HG03378 (cell line): ENCODE data around the gene GSE1.

Experiments used
- ATAC-seq: cut with Tn5 transposase; IDR thresholded peaks from one replicate; pipeline ENCODE4 v1.9.1; 2021; ENCODE audit warnings: mild to moderate bottlenecking, moderate library complexity; ENCODE audit not compliant: unreplicated experiment

GSE1 gene

DNA sequence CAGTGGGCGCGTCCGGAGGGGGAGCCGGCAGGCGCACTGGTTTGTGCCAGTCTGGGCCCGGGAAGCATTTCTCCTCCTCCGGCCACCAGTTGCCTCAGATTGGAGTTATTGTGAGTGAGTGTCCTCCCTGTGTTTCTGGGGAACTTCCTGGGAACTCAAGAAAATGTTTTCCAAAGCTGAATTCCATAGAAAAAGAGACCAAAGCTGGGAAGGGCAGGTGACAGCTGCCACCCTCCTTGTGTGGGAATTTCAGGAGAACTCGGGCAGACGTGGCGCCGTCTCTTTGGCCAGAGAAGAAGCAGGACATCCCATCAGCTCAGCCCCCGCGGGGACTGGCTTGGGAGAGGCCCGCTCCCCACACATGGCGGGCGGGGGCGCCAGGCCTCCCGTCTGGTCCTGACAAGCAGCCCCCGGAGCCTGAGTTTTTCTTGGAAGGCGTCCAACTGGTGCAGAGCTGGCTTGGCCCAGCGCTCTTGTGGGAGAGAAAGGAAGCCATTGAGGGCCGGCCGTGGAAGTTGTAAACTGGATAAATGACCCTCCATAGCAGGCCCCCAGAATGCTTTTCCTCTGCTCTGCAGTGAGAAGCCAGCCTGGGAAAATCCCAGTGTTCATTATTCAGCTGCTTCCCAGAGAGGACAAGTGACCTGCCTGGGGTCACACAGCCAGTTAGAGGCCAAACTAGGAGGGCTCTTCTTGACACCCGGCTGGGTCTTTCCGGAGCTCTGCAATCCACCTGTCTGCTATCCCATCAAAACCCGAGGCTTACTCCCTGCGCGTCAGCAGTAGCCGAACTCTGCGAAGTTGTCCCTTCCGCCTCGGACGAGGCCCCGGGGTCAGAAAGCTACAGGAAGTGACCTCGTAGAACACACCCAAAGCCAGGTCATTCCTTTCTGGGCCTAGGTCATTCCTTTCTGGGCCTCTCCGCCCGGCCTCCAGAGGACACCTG lies 39.2 kb upstream of the GSE1 start:
- ATAC-seq: no peak

DNA sequence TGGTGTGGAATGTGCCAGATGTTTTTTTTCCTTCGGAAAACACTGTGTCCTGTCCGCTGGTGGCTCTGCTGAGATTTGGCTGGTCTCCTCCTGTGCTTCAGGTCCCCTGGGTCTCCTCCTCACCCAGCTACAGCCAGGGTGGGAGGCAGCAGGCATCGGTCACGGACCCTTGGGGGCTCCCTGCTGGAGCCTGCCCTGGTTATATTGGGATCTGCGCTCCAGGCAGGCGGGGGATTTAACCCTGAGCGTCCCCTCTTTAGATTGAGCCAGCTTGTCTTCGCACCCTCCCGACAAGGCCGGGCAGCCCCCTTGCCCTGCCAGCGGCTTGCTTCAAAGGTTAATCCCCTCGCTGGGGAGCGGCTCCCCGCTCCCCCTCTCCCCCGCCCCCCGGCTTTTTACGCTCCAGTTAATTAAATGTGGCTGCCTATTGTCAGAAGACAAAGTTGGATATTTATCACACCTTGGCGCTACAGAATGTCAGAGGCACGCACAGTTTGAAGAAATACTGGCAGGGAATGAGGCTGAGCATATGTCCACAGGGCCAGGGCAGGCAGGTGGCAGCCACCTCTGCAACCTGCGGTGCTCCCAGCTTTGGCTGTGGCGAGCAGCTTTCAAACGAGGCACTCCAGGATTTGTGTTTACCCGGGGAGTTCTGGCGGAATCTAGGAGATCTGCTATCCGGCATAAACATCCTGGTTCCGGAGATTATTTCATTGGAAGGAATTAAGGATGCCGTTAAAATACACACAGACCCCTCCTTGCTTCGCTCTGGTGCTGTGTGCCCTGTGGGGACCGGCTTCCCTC lies 38.2 kb upstream of the GSE1 start:
- no peak for ATAC-seq

DNA sequence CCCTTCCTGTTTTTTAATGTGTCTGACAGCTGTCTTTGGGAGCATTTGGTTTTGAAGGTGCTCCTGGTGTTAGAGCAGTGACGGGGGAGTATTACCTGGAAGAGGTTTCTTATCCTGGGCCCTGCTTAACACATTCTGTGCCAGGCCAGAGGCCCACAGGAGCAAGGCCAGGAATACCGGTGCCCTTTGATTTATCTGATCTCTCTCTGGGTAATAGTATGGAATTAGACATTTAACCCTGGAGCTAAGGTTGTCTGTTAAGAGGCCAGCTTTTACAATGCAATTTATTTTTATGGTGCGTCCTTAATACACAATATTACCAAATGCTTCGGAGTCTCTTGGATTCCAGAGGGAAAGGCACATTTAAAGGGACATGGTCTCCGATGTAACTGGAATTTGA lies 37.2 kb upstream of the GSE1 start:
- no peak for ATAC-seq

DNA sequence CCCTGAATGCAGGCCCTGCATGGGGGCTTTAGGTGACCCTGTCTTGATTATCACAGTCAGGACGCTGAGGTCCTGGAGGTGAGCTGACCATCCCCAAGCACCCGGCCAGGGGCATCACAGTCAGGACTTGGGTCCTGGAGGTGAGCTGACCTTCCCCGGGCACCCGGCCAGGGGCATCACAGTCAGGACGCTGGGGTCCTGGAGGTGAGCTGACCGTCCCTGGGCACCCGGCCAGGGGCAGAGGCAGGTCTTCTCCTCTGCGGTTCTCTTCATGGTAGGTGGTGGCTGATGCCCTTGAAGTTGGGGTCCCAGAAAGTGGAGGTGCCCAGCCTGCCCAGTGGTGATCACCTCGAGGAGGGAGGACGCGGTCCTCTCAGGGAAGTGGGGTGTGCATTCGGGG lies 36.2 kb upstream of the GSE1 start:
- ATAC-seq: no peak

DNA sequence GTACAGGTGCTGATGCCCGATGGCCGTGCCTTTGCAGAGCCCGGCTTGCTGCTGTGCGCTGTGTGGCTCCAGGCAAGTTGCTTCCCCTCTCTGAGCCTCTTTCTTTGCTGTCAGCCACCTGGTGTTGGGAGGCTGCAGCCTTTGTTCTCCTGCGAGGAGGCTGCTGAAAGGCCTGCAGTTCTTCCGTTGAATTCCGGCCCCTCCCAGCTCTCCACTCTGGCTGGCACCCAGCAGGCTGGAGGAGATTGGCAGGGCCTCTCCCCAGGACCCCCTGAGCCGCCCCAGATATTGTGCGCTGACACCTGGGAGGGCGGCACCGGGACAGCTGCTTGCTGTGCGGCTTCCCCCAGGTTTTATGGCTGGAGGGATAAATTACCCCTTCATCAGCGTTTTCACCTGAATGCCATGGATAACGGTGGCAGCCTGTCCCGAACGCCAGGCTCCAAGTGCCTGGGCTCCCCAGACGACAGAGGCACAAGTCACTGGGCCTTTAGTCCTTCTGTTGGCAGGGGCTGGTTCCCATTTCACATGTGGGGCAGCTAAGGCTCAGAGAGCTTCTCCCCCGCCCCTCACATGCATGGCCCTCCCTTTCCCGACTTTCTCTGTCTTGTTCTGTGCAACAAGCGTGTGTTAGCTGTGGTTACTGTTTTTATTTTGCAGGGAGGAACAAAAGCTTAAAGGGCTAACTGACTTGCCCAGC lies 35.1 kb upstream of the GSE1 start:
- no peak for ATAC-seq

DNA sequence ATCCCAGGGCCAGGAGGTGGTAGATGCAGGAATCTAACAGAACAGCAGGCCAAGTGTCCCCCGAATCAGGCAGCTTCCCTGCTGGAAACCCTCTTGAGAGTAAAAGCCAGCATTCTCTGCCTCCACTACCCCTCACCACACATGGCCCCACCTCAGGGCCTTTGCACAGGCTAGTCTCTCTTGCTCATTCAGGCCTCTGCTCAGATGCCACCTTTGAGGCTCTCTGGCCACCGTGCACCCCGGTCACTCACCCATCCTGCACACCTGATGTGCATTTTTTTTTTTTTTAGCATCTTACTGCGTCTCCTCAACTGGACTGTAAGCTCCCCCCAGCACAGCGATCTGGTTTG lies 34.5 kb upstream of the GSE1 start:
- no peak for ATAC-seq

DNA sequence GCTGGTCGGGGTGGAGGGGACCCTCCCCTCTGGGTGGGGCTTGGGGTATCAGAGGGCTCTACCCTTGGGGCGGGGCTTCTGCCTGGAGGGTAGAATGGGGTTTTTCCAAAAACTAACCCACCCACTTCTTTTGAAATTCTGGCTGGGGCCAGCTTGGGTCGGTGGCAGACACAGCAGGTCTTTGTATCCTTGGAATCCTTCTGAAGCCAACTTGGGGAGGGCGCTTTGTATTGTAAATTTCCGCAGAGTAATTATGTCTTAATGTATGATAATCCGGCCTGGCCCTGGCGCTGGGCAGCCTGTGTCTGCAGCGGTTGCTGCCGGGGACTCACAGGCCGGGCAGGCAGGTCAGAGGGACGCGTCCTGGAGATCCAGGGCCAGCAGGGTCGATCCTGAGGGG lies 33.9 kb upstream of the GSE1 start:
- ATAC-seq: no peak

DNA sequence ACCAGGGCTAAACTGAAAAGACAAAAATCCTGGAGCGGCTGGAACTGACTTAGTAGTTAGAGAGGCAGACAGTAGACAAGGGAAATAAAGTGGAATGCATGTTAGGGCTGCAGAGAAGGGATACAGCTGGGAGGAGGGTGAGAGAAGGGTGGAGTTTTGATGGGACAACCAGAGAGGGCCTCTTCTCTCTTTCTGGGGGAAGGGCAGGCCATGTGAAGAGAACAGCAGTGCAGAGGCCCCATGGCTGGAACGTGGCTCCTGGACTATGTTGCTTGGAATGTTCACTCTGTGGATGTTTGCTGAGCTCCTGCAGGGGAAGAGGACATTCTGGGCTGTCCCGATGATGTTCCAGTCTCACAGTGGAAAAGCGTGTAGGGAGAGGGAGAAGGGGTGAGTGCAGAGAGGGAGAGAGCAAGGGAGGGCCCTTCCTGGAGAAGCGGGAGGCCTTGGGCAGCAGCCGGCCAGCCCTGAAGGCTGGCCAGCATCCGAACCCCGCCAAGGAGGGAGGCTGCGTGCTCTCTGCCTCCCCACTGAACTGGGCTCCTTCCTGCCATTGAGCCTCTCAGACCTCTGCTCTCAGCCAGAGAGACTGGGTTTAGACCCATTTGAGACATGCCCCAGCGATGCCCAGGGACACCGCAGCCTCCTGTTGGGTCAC lies 33.1 kb upstream of the GSE1 start:
- ATAC-seq: no peak

DNA sequence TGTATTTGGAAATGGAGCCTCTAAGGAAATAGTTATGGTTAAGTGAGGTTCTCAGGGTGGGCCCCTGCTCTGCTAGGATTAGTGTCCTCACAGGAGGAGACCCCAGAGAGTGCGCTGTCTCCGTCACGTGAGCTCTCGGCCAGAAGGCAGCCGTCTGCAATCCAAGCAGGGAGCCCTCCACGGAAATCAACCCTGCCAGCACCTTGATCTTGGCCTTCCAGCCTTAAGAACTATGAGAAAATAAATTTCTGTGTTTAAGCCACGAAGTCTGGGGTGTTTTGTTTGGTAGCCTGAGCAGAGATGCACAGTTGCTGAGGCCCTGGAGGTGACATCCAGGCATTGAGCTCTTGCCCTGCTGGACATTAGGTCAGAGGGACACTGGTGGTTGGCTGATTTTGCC lies 32.4 kb upstream of the GSE1 start:
- ATAC-seq: no peak

DNA sequence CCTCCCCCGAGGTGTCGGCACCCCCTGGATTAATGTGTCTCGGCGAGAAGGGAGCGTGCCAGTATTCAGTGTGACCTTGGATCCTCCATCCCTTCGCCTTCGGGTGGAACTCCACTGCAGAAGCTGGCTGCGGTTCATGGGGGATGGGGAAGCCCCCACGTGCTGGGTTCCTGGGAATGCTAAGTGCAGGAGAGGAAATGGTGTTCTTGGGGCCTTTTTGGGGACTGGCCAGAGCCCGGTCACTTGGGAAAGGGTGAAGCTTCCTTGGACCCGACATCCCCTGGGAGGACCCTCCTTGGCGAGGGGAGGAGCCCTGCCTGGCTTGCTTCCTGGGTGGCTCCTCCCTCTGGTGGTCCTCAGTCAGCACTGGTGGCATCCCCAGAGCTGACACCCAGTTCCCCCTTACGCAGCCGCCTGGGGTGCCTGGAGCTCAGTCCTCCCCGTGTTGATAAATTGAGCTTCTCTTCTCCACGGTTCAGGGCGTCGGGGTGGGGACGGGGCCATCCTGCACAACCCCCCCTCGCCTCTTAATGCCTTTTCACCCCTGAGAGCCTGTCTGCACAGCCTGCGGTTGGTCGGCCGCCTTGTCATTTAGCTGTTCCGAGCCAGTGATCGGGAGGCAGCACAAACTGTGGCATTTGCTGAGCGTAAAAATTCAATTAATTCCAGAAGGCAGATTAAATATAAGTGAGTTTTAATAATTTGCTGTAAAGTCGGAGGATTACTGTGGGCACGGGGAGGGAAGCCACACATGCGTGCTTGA lies 30.7 kb upstream of the GSE1 start:
- ATAC-seq: no peak

DNA sequence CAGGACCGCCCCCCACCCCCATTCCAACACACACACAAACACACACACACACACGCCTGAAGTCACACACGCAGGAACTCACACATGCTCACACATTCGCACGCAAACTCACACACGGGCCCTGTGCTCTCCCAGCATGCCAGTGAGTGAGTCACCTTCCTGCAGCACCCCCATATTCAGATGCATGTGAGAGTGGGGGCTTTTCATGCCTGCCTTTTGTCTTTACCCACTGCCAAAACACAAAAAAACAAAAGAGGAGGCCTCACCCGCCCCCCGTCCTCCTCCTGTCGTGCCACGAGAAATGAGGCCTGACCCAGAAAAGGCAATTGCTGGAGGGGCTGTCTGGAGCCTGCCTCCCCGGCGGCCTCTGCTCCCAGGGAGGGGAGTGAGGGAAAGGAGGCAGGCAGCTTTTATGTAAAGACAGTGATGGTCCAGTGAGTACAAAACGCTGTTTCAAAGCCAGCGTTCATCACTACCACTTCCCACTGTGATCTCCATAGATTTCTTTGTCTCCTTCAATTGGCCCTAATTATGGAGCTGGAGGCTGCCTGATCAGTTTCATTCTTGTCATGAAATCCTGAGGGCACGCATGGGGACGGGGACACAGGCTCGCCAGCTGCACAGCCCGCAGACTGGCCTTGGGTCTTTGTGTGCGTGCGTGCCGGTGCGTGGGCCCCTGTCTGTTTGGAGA lies 29.5 kb upstream of the GSE1 start:
- ATAC-seq: no peak

DNA sequence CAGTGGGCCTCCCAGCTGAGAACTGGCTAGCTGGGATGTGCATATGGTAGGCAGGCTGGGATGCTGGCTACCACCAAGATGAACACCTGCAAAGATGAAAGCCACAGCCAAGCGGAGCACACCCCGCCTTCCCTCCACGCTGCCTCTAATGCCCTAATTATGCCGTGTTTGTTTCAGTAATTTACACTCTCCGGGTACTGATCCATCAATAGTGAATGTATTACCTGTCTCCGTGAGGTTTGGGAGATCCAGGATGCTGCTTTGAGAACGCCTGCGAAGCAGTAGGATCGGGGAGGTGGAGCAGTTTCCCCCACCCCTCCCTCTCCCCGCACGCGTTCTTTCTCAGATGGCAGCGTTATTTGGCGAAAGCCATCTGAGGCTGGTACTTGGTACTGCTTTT lies 28.9 kb upstream of the GSE1 start:
- ATAC-seq: no peak

DNA sequence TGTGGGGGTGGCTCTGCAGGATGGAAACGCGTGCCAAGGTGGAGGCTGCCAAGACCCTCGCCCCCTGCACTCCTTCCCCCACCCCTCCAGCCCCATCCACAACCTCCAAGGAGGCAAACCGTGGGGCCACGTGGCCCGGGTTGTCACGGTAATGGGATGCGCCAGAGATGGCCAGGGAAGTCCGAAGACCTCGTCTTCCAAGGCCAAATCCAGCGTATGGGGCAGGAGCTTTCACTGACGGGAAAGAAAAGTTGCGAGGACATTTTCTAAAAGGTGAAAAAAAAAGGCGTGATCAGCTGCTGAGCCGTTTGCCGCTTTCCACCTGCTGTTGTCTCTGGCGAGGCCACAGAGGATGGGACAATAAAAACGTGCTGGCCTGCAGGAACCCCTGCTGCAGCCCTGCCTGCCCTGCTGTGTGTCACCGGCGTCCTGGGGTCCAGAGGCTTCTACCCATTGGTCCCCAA lies 28.3 kb upstream of the GSE1 start:
- no peak for ATAC-seq

DNA sequence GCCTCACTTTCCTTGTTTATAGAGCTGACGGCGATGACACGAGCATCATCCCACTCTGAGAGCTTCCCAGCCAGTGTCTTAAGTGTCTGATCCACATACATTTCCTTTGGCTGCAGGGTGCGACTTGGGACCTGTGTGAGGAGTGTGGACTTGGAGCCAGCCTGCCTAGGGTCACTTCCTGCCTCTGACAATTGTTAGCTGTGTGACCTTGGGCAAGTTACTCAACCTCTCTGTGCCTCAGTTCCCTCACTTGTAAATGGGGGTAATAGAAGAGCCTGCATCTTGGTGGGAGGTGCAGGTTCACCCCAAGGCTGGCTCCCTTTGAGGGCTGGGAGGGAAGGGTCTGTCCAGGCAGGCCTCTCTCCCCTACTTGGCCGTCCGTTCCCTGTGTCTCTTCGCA lies 27.4 kb upstream of the GSE1 start:
- no peak for ATAC-seq

DNA sequence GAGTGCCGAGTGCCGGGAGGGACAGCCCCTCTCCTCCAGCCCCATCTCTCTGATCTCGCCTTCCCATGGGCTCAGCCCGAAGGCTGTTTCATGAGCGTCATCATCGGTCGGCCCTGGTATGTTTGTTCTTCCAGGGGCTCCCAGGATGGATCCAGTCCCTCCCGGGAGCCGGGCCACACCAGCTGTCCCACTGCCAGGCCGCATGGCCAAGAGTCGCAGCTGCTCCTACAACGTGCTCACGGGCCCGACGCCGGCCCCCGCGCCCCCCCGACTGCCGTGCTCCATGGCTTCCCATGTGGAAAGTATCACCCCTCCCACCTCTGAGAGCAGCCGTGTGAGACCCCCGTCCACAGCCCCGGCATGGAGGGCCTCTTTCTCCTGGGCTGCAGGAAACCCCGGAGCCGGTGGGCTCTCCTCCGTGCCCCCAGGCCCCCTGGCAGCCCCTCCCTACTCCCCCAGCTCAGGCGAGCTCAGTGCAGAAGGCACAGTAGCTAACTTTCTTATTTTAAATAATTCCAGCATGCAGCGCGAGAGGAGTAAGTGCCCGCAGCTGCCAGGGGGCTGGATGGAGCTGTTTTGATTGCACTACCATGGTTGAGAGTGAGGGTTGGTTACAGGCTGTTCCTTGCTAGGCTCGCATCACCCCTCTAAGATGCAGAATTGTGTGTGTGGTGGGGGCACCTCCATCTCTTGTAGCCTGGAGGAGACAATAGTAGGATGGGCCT lies 26.6 kb upstream of the GSE1 start:
- ATAC-seq: no peak

DNA sequence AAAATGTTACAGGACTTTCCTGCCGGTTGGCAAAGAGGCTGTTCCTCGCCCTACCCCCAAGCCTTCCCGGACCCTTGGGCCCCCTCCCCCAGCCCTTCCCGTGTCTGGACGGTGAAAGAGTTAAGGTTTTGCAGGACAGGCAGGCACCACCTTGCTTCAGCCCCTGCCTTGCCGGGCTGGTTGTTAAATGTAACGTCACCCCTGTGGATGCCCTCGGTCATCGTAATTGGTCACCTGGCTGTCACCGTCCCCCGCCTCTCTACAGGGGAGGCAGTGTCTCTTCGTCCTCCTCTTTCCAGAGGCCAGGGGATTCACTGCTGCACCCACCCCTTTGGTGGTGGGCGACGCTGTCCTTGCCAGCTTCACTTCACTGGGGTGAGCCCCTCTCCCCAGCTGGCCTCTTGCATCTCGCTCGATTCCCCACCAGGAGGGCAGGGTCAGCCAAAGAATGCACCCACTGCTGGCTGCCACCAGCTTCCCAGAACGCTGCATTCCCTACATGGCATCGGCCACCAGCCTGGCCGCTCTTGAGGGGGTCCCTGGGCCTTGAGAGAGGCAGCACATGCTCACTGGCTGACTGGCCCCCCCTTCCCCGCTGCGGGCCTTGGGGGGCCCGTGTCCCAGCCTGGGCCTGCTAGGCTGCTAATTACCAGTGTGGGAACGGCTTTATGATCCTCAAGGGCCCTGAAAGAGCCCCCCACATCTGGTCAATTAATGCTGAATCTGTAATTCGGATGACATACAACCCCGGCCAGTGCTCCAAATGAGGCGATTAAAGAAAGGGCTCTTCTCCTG lies 25.2 kb upstream of the GSE1 start:
- no peak for ATAC-seq

DNA sequence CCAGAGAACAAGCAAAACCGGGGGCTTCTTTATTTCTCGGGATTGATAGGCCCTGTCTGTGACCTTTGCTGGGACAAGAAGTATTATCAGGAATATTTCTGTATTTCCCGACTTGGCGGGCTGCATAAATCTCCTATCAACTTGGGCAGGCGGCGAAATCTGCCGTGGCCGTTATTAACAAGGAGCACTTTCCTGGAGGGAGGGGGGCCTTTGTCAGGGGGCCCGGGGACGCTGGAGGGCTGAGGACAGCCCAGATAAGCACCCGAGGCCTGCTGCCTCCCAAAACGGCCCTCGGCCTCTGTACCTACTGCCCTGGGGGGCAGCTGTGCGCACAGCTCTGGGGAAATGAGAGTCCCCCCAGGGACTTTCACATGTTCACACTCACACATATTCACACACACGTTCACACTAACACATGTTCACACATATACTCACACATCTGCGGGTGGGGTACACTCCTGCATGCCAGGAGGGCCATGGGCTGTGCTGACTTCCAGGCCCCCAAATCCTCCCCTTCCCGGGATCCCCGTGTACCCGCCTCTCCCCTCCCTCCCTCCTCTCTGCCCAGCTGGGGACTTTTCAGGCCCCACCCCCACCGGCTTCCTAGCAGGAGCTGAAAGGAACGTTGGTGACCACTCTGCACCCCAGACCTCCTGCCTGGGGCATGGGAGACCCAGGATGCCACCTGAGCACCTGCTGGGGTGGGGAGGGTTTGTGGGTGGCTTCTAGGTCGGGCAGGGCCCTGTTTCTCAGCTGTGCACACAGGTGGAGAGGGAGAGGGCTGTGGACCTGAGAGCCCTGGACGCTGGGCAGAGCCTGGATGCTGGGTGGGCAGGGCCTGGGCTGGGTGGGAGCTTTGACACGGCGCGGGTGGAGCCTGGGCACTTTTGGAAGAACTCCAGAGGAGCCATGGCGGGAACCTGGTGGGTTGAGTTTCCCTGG lies 24.3 kb upstream of the GSE1 start:
- ATAC-seq: no peak
